Prostate gland (tissue), 2 donors: ENCODE results near the gene KCNK4. TPM values are rescaled to one million over a fixed set of nuclear protein-coding genes. Genes with fewer than 3 reads are reported as not detected.

ENCODE experiments used
- DNase-seq: peaks from one replicate; pipeline ENCODE4 v3.0.0-alpha.2; 2019; ENCODE audit warnings: low spot score
- H3K27ac ChIP-seq, 2 donors: fragments of 200-600 bp; sonication (generic); 2 replicates each; pipeline ENCODE4 v1.5.1; 2017 to 2019
- H3K27me3 ChIP-seq: fragments of 200-600 bp; sonication (generic); replicated peaks from 2 replicates; pipeline ENCODE4 v1.5.1; 2019; ENCODE audit not compliant: insufficient read depth
- H3K36me3 ChIP-seq, 2 donors: fragments of 200-600 bp; sonication (generic); 1 replicate in 1 of 2; 2 replicates in 1 of 2; pipeline versions ENCODE4 v1.5.1 to v1.8.1; 2017 to 2019
- H3K4me1 ChIP-seq: fragments of 200-600 bp; sonication (generic); replicated peaks from 2 replicates; pipeline ENCODE4 v1.5.1; 2019
- H3K4me3 ChIP-seq, 2 donors: fragments of 200-600 bp; sonication (generic); 2 replicates each; pipeline ENCODE4 v1.5.1; 2017 to 2019
- H3K9me3 ChIP-seq: fragments of 200-600 bp; sonication (generic); 2 replicates; pipeline ENCODE4 v1.5.1; 2017
- POLR2A ChIP-seq: fragments of 450-650 bp; IDR thresholded peaks from one replicate; pipeline ENCODE4 v1.6.1; 2016; ENCODE audit warnings: antibody characterized with exemption, mild to moderate bottlenecking
- POLR2AphosphoS5 ChIP-seq: sonication (generic); formaldehyde crosslinking; IDR thresholded peaks from one replicate; pipeline ENCODE4 v1.6.1; 2017; ENCODE audit warnings: antibody characterized with exemption
- WGBS: methylation state at CpG from one replicate; pipeline ENCODE4 v1.1.5; 2018; 5-methylcytosine and 5-hydroxymethylcytosine counted together
- intact Hi-C: fragments of 100-400 bp; cut with DNase I; formaldehyde crosslinking; loops from one replicate; pipeline ENCODE4 v1.14.2; 2022
- total RNA-seq, 2 donors: library from RNA; depleted of rRNA; stranded (reverse); fragments of >200 nt; gene quantifications; one replicate each; pipeline ENCODE4 v1.1.0, GENCODE V29; 2016
- TF ChIP-seq, protein P1 (sequence below), 4 experiments: fragments of 200-600 bp in 2 of 4; fragments of 450-650 bp in 2 of 4; sonication (generic) in 2 of 4; IDR thresholded peaks; 1 replicate in 3 of 4; 2 replicates in 1 of 4; pipeline ENCODE4 v1.5.1; 2016 to 2019; ENCODE audit warnings: antibody characterized with exemption in 4 of 4, mild to moderate bottlenecking in 2 of 4, moderate library complexity in 2 of 4

KCNK4 gene
- total RNA-seq, 2 donors from 2014 or later: not detected

DNA sequence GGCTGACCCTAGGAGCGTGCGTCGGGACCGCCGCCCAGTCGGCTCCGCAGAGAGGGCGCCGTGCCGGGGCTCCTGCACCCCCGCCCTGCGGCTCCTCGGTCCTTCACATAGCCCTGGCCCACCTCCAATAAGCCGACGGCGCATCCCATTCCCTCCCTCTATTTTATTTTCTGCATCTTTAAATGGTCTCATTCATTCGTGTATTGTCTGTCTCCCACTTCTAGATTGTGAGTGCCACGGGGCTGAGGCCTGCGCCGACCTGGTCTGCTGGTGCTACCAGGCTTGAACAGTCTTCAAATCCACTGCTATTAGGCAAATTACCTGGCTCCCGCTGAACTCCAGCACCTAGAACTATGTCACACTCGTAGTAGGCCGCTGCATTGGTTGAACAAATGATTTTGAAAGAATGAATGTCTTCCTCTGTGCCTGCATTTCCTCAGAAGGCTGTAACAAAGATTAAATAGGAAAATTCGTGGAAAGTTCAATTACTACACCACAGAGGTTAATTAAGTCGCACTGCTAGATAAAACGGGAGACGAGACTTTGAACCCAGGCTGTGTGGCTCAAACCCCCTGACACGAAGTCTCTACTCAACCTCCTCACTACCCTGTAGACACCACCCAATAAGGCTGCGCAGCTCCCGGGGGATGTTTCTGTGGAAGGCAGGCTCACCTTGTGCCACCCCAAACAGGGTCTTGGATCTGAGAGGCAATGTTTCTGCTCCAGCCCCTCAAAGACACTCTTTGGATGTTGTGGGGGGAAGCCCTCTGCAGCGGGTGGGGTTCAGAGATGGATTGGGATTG is 43.2 kb upstream of the KCNK4 start:
- DNase-seq: no peak
- TF ChIP-seq POLR2A (no peak), POLR2AphosphoS5 (no peak)
- TF ChIP-seq, protein P1, sequence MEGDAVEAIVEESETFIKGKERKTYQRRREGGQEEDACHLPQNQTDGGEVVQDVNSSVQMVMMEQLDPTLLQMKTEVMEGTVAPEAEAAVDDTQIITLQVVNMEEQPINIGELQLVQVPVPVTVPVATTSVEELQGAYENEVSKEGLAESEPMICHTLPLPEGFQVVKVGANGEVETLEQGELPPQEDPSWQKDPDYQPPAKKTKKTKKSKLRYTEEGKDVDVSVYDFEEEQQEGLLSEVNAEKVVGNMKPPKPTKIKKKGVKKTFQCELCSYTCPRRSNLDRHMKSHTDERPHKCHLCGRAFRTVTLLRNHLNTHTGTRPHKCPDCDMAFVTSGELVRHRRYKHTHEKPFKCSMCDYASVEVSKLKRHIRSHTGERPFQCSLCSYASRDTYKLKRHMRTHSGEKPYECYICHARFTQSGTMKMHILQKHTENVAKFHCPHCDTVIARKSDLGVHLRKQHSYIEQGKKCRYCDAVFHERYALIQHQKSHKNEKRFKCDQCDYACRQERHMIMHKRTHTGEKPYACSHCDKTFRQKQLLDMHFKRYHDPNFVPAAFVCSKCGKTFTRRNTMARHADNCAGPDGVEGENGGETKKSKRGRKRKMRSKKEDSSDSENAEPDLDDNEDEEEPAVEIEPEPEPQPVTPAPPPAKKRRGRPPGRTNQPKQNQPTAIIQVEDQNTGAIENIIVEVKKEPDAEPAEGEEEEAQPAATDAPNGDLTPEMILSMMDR (IDR thresholded peaks at IDR 0.05): no peak
- intact Hi-C loops: no loop called here
- H3K27me3 ChIP-seq: no peaks in the 10 kb centered on the region
- WGBS: 41% methylated on average over 31 of the region's 31 CpGs
- H3K36me3 ChIP-seq: no peaks in the 10 kb centered on the region
- H3K9me3 ChIP-seq: no peaks in the 10 kb centered on the region
- peaks cover 20% of the 10 kb centered on the region for H3K4me1 ChIP-seq
- peak overlapping the region; percentile 82 to 84 for H3K27ac ChIP-seq
- H3K4me3 ChIP-seq: peak overlapping the region; percentile 47 to 52

DNA sequence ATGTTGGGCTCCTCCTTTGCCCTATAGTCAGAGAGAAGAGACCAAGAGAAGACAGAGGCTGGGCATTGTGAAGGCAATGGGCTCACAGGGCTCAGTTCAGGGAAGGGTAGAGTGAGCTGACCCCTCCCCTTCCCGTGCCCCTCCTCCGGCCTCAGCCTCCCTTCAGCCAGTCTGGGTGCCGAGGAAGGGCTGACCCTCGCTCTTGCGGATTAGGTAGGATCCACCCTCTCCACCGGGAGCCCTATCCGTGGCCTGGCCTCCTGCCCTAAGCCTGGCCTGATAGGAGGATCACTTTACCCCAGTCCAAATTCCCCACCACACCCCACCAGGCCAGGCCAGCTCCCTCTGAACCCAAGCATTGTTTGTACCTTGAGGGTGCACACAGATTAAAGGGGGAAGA is 42.5 kb upstream of the KCNK4 start:
- no peaks in the 10 kb centered on the region for H3K27me3 ChIP-seq
- no peak for DNase-seq
- TF ChIP-seq POLR2A (no peak), POLR2AphosphoS5 (no peak)
- TF ChIP-seq, protein P1 (IDR thresholded peaks at IDR 0.05): no peak
- WGBS: 72% methylated on average over 6 of the region's 7 CpGs
- H3K27ac ChIP-seq: no peak overlapping the region
- no peak overlapping the region for H3K4me3 ChIP-seq
- H3K9me3 ChIP-seq: no peaks in the 10 kb centered on the region
- no peaks in the 10 kb centered on the region for H3K36me3 ChIP-seq
- peaks cover 22% of the 10 kb centered on the region for H3K4me1 ChIP-seq
- intact Hi-C loops: no loop called here

DNA sequence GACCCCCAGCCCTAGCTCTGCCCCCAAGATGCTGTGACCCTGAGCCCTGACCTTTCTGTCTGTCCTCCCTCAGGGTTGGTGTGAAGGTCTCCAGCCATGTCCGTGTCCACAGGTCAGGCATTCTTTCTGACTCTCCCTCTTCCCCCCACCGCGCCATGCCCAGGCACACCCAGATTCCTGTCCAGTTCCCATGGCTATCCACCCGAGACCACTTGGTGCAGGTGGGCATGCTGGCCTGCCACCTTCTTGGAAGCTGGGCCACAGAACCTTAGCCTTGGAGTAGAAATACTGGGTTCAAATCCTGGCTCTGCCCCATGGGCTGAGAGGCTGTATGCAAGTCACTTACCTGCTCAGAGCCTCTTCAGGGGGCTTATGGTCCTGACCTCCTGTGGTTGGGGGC is 42.1 kb upstream of the KCNK4 start:
- TF ChIP-seq, protein P1 (IDR thresholded peaks at IDR 0.05): no peak
- TF ChIP-seq POLR2A (no peak), POLR2AphosphoS5 (no peak)
- WGBS: 97% methylated on average over 4 of the region's 4 CpGs

DNA sequence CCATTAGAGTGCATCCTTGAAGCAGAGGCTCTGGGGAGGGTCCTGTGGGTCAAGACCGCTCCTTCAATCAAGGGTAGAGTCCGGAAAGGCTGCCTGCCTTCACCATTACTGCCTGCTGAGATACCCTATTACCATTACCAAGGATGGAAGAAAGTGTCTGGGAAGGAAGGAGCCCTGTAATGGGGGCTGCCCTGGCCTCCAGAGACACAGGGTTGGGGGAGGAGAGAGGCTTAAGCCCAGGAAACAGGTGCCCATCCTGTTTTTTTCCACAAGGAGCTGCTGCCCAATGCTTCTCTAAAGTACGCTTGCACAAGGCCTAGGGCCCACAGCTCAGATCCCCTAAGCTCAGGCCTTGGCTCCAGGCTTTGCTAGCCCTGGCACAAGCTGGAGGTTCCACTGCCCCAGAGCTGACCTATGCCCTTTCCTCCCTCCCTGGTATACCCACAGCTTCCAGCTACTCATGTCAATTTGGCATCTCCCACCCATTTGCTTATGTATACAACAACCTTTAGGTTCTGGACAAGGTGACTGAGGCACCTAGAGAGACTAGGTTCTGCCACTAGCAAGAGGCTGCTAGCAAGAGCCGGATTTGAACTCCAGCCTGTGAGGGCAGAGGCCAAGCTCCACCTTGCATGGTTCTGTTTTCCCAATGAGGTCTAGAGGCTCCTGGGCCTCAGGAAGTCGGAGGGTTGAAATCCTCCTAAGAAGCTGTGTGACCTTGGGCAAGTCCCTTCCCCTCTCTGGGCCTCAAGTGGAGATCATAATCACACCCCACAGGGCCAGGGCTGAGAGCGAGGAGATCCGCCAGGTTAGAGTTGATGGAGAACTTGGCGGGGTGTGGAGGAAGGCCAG is 41.3 kb upstream of the KCNK4 start:
- Histone ChIP-seq H3K36me3 (no peaks in the 10 kb centered on the region), H3K27ac (no peak overlapping the region), H3K27me3 (no peaks in the 10 kb centered on the region), H3K4me1 (peaks cover 22% of the 10 kb centered on the region), H3K9me3 (no peaks in the 10 kb centered on the region), H3K4me3 (no peak overlapping the region)
- WGBS: 91% methylated on average over 8 of the region's 8 CpGs
- TF ChIP-seq POLR2A: no peak
- no peak for TF ChIP-seq POLR2AphosphoS5
- TF ChIP-seq, protein P1 (IDR thresholded peaks at IDR 0.05): no peak
- DNase-seq: no peak
- intact Hi-C loops: loop anchor here (5.0 kb wide), 1 partner anchor 53 kb away; the partner anchor contains the start of gene CATSPERZ

More for the DNA sequence above, 42.1 kb upstream of the KCNK4 start:
- H3K36me3 ChIP-seq: no peaks in the 10 kb centered on the region
- intact Hi-C loops: no loop called here
- no peaks in the 10 kb centered on the region for H3K27me3 ChIP-seq
- H3K4me1 ChIP-seq: peaks cover 22% of the 10 kb centered on the region
- H3K27ac ChIP-seq: no peak overlapping the region
- no peak overlapping the region for H3K4me3 ChIP-seq
- no peak for DNase-seq
- no peaks in the 10 kb centered on the region for H3K9me3 ChIP-seq
